B cell (primary cell): ENCODE results near the gene CDH12. TPM values are rescaled to one million over a fixed set of nuclear protein-coding genes. Genes with fewer than 3 reads are reported as not detected.

Experiments
- ATAC-seq: fragments of 200-7000 bp; cut with Tn5 transposase; one replicate; pipeline ENCODE4 v1.10.0; 2021; ENCODE audit warnings: low read depth, mild to moderate bottlenecking, moderate number of reproducible peaks, moderate library complexity
- CTCF ChIA-PET: fragments of 350-600 bp; sonication (Branson Sonifier 250); formaldehyde crosslinking; loops from one replicate; lab custom pipeline; 2021; ENCODE audit warnings: antibody characterized with exemption, inconsistent platforms; lab: Charles Lee
- POLR2A ChIA-PET: fragments of 350-600 bp; sonication (Branson Sonifier 250); formaldehyde crosslinking; loops from one replicate; lab custom pipeline; 2021; ENCODE audit warnings: antibody characterized with exemption; lab: Charles Lee
- DNase-seq: peaks from one replicate; pipeline ENCODE4 v3.0.0; 2013
- H2AFZ ChIP-seq: 2 replicates; pipeline ENCODE4 v1.6.1; 2012; ENCODE audit warnings: mild to moderate bottlenecking, low read depth, low read length; ENCODE audit not compliant: insufficient read depth, poor library complexity, severe bottlenecking
- H3K27ac ChIP-seq, 2 donors: 1 replicate in 1 of 2; 2 replicates in 1 of 2; pipeline ENCODE4 v1.5.1; 2012 to 2013; ENCODE audit warnings: low read length in 2 of 2, mild to moderate bottlenecking in 2 of 2, moderate library complexity in 1 of 2
- H3K27me3 ChIP-seq, 4 experiments: fragments of 200-600 bp in 1 of 4; sonication (generic) in 1 of 4; replicated peaks in 1 of 4; 1 replicate in 2 of 4; 2 replicates in 2 of 4; pipeline versions ENCODE4 v1.6.1 to v1.7.0; 2013 to 2016; ENCODE audit warnings: low read length in 3 of 4, mild to moderate bottlenecking in 2 of 4, mixed read lengths in 1 of 4, moderate library complexity in 1 of 4; ENCODE audit not compliant: insufficient read depth in 4 of 4, control insufficient read depth in 3 of 4; ENCODE audit errors: control extremely low read depth in 1 of 4
- H3K36me3 ChIP-seq, 2 experiments: replicated peaks in 1 of 2; 1 replicate in 1 of 2; 2 replicates in 1 of 2; pipeline versions ENCODE4 v1.6.1 to v1.7.1; 2013; ENCODE audit warnings: low read length in 1 of 2; ENCODE audit not compliant: insufficient read depth in 2 of 2, control insufficient read depth in 1 of 2; ENCODE audit errors: control extremely low read depth in 1 of 2, extremely low read depth in 1 of 2
- H3K4me1 ChIP-seq, 2 donors: fragments of 200-600 bp in 1 of 2; sonication (generic) in 1 of 2; 1 replicate in 1 of 2; 2 replicates in 1 of 2; pipeline versions ENCODE4 v1.5.1 to v1.6.1; 2013 to 2017; ENCODE audit warnings: low read length in 2 of 2; ENCODE audit not compliant: control insufficient read depth in 2 of 2, insufficient read depth in 2 of 2
- H3K4me2 ChIP-seq: replicated peaks from 2 replicates; pipeline ENCODE3; 2012; ENCODE audit warnings: mild to moderate bottlenecking, low read depth, low read length; ENCODE audit not compliant: poor library complexity, severe bottlenecking
- H3K4me3 ChIP-seq, 5 experiments: fragments of 200-600 bp in 1 of 5; sonication (generic) in 1 of 5; 1 replicate in 3 of 5; 2 replicates in 2 of 5; pipeline versions ENCODE4 v1.5.1 to v1.7.0; 2011 to 2016; ENCODE audit warnings: low read length in 4 of 5, mild to moderate bottlenecking in 4 of 5, low read depth in 2 of 5, control low read depth in 1 of 5, moderate library complexity in 1 of 5; ENCODE audit not compliant: insufficient read depth in 1 of 5; ENCODE audit errors: control extremely low read depth in 1 of 5, extremely low read depth in 1 of 5
- H3K79me2 ChIP-seq: fragments of 200-600 bp; sonication (generic); one replicate; pipeline ENCODE4 v1.6.0; 2016; ENCODE audit warnings: low read length; ENCODE audit not compliant: control insufficient read depth, insufficient read depth
- H3K9ac ChIP-seq: fragments of 200-600 bp; sonication (generic); 2 replicates; pipeline ENCODE4 v1.6.1; 2017; ENCODE audit warnings: mild to moderate bottlenecking, low read length, moderate library complexity
- H3K9me3 ChIP-seq, 3 donors: one replicate each; pipeline versions ENCODE4 v1.6.1 to v1.7.1; 2013; ENCODE audit warnings: low read length in 2 of 3; ENCODE audit not compliant: control insufficient read depth in 2 of 3, insufficient read depth in 1 of 3; ENCODE audit errors: control extremely low read depth in 1 of 3
- H4K20me1 ChIP-seq: 2 replicates; pipeline ENCODE4 v1.6.0; 2012; ENCODE audit warnings: mild to moderate bottlenecking, low read length; ENCODE audit not compliant: insufficient read depth, control insufficient read depth, poor library complexity, severe bottlenecking
- H3K27ac Mint-ChIP-seq: one replicate; pipeline ENCODE4 v1.8.0; 2021; ENCODE audit warnings: mixed read lengths
- H3K27me3 Mint-ChIP-seq: one replicate; pipeline ENCODE4 v1.8.0; 2021; ENCODE audit warnings: mixed read lengths
- H3K4me1 Mint-ChIP-seq: one replicate; pipeline ENCODE4 v1.8.0; 2021; ENCODE audit warnings: mixed read lengths
- H3K4me3 Mint-ChIP-seq: one replicate; pipeline ENCODE4 v1.8.0; 2021; ENCODE audit warnings: mixed read lengths
- H3K9me3 Mint-ChIP-seq: one replicate; pipeline ENCODE4 v1.8.0; 2022; ENCODE audit warnings: mixed read lengths; ENCODE audit not compliant: insufficient read depth
- EZH2 ChIP-seq: IDR thresholded peaks from 2 replicates; pipeline ENCODE4 v1.6.1; 2012; ENCODE audit warnings: borderline replicate concordance, low read depth, mild to moderate bottlenecking, moderate library complexity, low read length; ENCODE audit not compliant: insufficient read depth, poor library complexity, severe bottlenecking
- WGBS: methylation state at CpG from one replicate; pipeline ENCODE4 v1.1.5; 2013; ENCODE audit warnings: missing lambda C conversion rate; ENCODE audit not compliant: insufficient coverage; 5-methylcytosine and 5-hydroxymethylcytosine counted together
- intact Hi-C: fragments of 100-400 bp; cut with micrococcal nuclease; formaldehyde crosslinking; loops from one replicate; pipeline ENCODE4 v1.10.0; 2022
- polyA plus RNA-seq: library from polyadenylated mRNA; depleted of rRNA; stranded (reverse); fragments of >200 nt; gene quantifications from 2 replicates; pipeline ENCODE4 v1.2.3, GENCODE V29; 2012
- total RNA-seq, 2 donors: library from RNA; stranded (reverse); fragments of 120-200 nt in 1 of 2; gene quantifications; 1 replicate in 1 of 2; 2 replicates in 1 of 2; pipeline versions ENCODE4 v1.2.3 to v1.2.4, GENCODE V29; 2013 to 2022
- TF ChIP-seq, protein P1 (sequence below): fragments of 200-600 bp; IDR thresholded peaks from one replicate; pipeline ENCODE4 v1.8.0; 2022; ENCODE audit warnings: antibody characterized with exemption, mild to moderate bottlenecking

Gene CDH12
- total and polyA plus RNA-seq, 2 donors (not counting 1 experiment from before 2014, with no cell fraction given), result not detected

DNA sequence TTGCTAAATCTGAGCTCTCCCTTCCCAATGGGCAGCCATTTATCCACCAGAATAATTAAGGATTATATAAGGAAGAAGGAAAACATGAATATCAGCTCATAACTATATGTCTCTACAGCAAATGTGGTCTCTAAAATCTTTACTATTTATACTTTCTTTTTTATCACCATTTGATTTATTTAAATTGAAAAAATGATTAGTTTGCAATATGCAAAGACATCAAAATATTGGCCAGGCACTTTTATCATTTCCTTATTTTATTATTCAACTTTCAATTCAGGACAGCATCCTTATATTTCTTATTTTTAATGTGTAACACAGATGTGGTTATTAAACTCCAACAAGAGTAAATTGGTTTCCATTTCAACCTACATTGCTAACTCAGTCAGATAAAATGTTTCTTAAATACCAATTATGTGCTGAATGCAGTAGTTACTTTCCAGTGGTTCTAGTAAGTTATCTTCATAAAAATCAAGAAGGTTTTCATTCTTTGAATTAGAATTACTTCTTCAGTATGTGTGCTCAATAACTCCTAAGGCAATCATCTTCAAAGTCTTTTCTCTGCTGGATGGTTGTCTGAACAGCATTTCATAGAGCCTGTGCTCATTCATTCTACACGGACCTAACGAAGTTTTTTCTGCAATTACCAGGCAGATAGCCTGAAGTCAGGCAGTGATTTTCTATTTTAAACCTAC lies 1148.0 kb downstream of the CDH12 start:
- H4K20me1 ChIP-seq, result no peaks in the 10 kb centered on the region
- ChIA-PET POLR2A (no interaction called here), CTCF (no interaction called here)
- no peak overlapping the region for H3K4me2 ChIP-seq
- H3K36me3 ChIP-seq, result no peaks in the 10 kb centered on the region
- Mint-ChIP-seq H3K9me3 (no peaks in the 10 kb centered on the region), H3K4me1 (no peaks in the 10 kb centered on the region), H3K4me3 (no peak overlapping the region), H3K27me3 (no peaks in the 10 kb centered on the region), H3K27ac (no peak overlapping the region)
- H3K27me3 ChIP-seq, result no peaks in the 10 kb centered on the region
- H3K27ac ChIP-seq, result no peak overlapping the region
- DNase-seq (no peak), ATAC-seq (no peak)
- no peak overlapping the region for H3K4me3 ChIP-seq
- intact Hi-C loops, result no loop called here
- TF ChIP-seq EZH2, result no peak
- TF ChIP-seq, protein P1, sequence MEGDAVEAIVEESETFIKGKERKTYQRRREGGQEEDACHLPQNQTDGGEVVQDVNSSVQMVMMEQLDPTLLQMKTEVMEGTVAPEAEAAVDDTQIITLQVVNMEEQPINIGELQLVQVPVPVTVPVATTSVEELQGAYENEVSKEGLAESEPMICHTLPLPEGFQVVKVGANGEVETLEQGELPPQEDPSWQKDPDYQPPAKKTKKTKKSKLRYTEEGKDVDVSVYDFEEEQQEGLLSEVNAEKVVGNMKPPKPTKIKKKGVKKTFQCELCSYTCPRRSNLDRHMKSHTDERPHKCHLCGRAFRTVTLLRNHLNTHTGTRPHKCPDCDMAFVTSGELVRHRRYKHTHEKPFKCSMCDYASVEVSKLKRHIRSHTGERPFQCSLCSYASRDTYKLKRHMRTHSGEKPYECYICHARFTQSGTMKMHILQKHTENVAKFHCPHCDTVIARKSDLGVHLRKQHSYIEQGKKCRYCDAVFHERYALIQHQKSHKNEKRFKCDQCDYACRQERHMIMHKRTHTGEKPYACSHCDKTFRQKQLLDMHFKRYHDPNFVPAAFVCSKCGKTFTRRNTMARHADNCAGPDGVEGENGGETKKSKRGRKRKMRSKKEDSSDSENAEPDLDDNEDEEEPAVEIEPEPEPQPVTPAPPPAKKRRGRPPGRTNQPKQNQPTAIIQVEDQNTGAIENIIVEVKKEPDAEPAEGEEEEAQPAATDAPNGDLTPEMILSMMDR, result no peak
- no peaks in the 10 kb centered on the region for H3K9me3 ChIP-seq
- WGBS, result 40% methylated on average over 2 of the region's 2 CpGs
- H3K9ac ChIP-seq, result no peak overlapping the region
- no peaks in the 10 kb centered on the region for H3K79me2 ChIP-seq
- H2AFZ ChIP-seq, result no peak overlapping the region
- no peaks in the 10 kb centered on the region for H3K4me1 ChIP-seq

DNA sequence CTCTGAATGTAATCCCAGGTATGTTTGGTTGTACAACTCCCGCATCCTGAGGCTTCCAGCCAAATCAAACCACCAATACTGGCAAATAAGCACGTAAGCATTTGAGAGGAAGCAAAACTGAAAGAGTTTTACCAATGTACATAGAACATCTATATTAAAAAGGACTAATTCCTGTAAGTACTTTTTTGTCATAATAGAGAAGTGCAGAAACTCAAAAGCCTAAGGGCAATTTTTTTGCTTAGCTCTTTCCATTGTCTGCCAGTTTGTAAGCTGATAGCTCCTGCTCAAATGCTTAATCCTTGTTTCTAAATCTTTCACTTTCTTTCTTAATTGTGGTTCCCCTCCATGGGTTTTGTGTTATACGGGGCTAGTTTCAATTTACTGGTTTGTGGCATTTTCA lies 1151.8 kb downstream of the CDH12 start:
- H3K9ac ChIP-seq, result no peak overlapping the region
- ATAC-seq, result no peak
- H3K79me2 ChIP-seq, result no peaks in the 10 kb centered on the region
- no peak overlapping the region for H3K27ac ChIP-seq
- Mint-ChIP-seq H3K27ac (no peak overlapping the region), H3K4me3 (no peak overlapping the region), H3K4me1 (no peaks in the 10 kb centered on the region), H3K27me3 (no peaks in the 10 kb centered on the region), H3K9me3 (no peaks in the 10 kb centered on the region)
- DNase-seq, result no peak
- H3K9me3 ChIP-seq, result no peaks in the 10 kb centered on the region
- CTCF ChIA-PET, result no interaction called here
- WGBS, result no CpG with 5 or more reads among the region's 3 CpGs
- intact Hi-C loops, result no loop called here
- no peaks in the 10 kb centered on the region for H3K4me1 ChIP-seq
- TF ChIP-seq, protein P1, result no peak
- TF ChIP-seq EZH2, result no peak
- H4K20me1 ChIP-seq, result no peaks in the 10 kb centered on the region
- H3K36me3 ChIP-seq, result no peaks in the 10 kb centered on the region
- no peaks in the 10 kb centered on the region for H3K27me3 ChIP-seq
- POLR2A ChIA-PET, result no interaction called here
- H3K4me2 ChIP-seq, result no peak overlapping the region
- H3K4me3 ChIP-seq, result no peak overlapping the region
- H2AFZ ChIP-seq, result no peak overlapping the region
